GM19240 (cell line): Measurements from ENCODE around the gene ZDHHC24.

Source experiments
- DNase-seq: peaks from one replicate; pipeline ENCODE4 v3.0.0; 2011; ENCODE audit warnings: low spot score; ENCODE audit not compliant: insufficient read length

Gene ZDHHC24

DNA sequence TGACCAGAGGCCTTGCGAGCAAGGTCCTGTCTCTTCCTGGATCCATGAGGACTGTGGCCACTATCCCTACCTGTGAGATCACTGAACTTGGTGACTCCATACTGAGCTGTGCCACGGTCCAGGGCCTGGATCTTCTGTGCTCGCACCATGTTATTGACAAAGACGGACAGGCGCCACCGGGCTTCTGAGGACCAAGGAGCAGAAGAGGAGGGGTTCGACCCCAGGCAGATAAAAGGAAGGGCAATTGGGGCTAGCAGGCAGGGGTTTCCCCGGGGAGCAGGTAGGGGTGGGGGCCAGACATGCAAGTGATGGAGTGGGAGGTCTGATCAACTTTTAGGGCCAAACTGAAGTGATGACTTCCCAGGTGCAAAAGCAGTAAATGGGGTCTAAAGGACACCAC, 20.4 kb upstream of the ZDHHC24 start:
- no peak for DNase-seq

DNA sequence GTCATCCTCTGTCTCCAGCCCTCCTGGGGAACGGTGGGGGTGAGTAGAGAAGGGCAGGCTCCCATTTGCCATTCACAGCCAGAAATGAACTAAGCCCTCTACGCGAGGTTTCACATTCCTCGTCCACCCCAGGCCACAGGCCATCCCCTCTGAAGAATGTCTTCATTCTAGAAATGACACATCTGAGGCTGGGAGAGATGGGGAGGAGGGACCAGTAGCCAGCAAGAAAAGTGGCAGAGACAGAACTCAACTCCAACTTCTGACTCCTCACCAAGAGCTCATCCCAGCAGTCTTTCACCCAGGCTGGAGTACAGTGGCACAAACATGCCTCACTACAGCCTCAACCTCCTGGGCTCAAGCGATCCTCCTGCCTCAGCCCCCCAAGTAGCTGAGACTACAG, 19.1 kb upstream of the ZDHHC24 start:
- DNase-seq, result no peak

DNA sequence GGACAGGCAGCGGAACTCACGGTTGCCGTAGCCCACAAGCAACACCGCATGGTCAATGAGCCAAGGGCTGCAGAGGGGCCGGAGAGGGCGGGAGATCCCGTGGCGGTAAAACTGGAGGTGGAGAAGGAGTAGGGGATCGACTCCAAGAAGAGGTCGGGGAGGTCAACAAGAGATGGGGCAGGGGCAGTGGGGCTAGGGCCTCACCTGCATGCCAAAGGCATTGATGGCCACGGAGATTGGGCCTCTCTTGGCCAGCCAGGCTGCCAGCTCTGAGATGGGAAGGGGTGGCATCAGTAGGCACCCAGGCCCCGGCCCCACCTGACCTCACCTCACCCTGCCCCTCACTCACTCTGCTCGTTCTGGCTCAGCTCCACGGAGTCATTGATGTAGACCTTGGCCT, 18.7 kb upstream of the ZDHHC24 start:
- no peak for DNase-seq

DNA sequence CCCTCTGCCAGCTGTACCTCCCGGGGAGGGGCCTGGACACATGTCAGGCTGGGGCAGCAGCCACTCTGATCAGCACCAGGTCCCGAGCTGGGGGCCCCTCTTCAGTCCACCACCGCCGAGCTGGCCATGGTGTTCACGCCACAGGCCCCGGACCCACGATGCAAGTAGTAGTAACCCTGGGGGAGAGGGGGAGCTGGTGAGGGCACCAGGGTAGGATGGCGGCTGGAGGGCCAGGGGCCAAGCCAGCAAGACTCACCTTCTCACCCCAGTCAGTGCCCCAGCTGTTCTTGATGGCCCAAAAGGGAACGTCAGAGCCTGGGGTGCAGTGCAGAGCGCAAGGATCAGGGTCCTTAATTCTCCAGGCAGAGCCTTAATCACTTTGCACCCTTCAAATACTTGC, 18.0 kb upstream of the ZDHHC24 start:
- DNase-seq, result no peak

DNA sequence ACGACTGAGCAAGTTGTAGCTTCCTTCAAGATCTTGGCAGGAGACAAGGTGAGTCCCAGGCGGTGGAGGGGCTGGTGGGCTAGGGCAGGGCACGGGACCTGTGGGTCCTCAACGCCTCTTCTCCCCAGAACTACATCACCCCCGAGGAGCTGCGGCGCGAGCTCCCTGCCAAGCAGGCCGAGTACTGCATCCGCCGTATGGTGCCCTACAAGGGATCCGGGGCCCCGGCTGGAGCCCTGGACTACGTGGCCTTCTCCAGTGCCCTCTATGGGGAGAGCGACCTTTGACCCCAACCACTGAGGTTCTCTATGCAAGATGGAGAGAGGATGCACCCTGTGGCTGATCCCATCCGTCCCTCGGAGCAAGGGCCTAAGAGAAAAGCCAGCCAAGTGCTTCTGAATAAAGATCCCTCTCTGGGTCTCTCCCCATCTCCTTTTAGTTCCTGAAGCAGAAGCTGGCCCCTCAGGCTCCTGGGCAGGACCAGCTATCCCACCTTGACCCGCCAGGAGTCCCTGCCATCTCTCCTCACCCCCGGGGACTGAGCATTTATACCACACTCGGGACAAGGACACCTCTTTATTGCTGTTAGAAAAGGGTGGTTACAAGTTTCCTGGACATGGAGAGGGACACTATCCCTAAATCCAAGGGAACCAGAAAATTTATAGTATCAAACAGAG, 17.2 kb upstream of the ZDHHC24 start:
- DNase-seq, result no peak

DNA sequence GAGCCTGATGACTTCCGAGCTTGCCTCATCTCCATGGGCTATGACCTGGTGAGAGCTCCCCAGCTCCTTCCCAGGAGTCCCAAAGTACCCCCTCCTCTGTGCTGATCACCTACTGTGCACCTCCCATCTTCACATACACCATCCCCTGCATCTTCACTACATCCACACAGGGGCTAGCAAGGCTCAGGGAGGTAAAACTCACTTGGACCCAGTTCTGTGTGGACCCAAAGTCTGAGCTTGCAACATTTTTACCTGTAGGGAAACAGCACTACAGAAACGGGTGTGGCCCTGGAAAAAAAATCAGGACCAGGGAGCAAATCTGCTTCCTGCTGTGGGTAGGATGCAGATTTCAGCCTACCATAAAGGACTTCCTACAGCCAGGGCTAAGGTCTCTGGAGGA, 16.4 kb upstream of the ZDHHC24 start:
- no peak for DNase-seq

DNA sequence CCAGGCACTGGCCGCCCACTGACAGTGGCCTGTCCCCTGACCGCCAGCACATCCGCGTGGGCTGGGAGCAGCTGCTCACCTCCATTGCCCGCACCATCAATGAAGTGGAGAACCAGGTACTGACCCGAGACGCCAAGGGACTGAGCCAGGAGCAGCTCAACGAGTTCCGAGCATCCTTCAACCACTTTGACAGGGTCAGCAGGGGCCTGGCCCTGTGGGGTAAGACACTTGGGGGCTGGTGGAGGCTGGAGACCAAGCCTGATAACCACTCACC, 16.1 kb upstream of the ZDHHC24 start:
- DNase-seq, result no peak

DNA sequence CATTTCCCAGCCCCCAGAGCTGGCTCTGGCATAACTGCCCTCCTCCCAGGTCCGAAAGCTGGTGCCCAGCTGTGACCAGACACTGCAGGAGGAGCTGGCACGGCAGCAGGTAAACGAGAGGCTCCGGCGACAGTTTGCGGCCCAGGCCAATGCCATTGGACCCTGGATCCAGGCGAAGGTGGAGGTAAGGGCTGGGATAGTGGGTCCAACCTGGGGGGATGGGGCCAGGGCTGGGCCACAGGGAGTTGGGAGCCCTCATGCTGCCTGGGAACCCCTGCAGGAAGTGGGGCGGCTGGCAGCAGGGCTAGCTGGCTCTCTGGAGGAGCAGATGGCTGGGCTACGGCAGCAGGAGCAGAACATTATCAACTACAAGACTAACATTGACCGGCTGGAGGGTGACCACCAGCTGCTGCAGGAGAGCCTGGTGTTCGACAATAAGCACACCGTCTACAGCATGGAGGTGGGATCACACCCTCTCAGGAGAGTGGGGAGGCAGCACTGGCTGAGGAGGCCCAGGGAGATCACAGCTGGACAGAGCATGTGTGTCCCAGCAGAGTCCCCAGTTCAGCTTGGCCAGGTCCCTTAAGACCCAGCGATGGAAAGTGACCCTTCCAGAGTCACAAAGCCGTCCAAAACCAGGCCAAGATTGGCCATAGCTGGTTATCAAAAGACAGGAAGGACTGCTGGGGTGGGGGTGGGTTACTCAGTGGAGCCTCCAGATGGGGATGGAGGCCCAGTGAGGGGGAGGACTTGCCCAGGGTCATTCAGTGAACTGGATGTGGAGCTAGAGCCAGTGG, 15.5 kb upstream of the ZDHHC24 start:
- DNase-seq, result no peak

DNA sequence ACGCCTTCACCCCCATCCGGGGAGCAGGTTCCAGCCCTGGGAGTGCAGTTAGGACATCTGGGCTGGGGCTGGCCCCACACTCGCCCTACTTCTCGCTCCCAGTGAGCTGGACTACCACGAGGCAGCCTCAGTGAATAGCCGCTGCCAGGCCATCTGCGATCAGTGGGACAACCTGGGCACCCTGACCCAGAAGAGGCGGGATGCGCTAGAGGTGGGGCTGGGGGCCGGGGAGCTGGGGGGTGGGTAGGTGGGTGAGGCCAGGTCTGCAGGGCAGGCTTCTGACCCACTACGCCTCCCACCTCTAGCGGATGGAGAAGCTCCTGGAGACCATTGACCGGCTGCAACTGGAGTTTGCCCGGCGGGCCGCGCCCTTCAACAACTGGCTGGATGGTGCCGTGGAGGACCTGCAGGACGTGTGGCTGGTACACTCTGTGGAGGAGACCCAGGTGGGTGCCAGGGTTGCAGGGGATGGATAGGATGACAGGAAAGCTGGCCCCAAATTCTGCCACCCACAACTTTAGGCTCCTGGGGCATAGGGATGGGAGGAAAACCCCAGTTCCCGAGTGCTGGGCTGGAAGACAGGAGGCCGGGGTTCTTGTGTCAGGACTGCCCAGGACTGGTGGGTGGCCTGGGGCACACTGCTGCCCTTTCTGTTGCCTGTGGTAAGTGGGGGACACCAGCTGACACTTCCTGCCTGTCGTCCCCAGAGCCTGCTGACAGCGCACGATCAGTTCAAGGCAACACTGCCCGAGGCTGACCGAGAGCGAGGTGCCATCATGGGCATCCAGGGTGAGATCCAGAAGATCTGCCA, 14.2 kb upstream of the ZDHHC24 start:
- DNase-seq, result no peak

DNA sequence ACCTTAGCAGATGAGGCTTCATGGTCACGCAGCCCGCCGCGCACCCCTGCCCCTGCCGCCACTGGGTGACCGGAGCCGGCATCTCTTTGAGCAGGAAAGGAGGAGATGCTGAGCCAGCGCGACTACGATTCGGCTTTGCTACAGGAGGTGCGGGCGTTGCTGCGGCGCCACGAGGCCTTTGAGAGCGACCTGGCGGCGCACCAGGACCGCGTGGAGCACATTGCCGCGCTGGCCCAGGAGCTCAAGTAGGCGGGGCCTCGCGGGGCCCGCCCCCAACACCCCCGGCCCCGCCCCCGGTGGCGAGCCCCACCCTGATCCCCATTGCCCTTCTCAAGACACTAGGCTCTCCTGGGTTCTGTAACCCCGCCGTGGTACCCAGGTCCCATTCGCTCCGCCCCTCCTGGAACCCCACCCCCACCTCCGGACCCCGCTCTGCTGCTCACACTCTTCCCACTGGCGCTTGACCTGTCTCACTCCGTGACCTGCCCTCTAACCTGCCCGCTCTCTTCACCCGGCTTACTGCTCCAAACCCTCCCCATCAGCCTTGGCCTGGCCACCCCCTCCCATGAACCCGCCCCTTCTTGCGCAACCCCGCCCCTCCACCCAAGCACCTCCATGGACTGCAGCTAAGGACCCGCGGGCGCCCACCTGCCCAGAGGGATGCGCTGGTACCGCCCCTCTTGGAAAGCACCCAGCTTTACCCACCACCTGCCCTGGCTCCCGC, 13.5 kb upstream of the ZDHHC24 start:
- DNase-seq, result no peak

DNA sequence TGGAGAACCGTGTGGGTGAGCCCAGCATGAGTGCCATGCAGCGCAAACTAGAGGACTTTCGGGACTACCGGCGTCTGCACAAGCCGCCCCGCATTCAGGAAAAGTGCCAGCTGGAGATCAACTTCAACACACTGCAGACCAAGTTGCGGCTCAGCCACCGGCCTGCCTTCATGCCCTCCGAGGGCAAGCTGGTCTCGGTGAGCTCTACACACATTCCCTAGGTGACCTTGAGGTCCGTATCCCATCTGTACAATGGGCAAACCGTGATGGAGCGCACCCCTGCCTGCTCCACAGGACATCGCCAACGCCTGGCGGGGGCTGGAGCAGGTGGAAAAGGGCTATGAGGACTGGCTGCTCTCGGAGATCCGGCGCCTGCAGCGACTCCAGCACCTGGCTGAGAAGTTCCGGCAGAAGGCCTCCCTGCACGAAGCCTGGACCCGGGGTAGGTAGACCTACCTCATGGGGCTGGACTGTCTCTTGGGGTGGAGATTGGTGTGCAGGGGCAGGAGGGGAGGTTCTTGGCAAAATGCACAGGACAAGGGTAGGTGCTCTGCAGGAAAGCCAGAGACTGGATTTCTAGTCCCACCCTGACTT, 12.0 kb upstream of the ZDHHC24 start:
- DNase-seq, result no peak

DNA sequence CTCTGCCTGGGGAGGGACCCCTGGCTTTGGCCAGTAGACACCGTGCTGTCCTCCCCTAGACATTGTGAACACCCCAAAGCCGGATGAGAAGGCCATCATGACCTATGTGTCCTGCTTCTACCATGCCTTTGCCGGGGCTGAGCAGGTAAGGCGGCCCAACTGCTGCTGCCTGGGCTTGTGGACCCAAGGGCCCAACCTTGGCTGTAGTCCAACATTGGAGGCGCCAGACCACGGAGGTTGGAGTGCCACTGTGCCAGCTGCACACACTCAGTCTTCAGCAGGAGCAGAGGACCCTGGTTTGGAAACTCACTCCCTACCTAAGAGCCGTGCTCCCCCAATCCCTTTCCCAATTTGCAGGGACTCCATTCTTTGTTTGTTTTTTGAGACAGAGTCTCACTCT, 10.2 kb upstream of the ZDHHC24 start:
- DNase-seq, result no peak

DNA sequence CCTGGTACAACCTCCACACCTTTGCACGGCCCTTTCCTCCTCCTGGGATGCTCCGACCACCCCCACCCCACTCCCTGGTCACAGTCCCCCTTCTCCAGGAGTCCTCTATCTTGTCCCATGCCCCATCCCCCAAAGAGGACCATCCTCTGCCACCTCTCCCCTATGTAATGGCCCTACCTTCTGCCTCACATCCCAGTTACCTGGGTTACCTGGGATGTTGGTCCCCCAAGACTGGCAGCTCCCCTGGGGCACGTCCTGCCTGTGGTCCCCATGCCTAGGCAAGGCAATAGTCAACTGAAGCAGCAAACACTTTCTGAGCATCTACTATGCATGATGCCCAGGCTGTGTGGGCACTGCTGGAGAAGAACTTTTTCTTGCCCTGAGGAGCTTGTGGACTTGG, 9.6 kb upstream of the ZDHHC24 start:
- no peak for DNase-seq

DNA sequence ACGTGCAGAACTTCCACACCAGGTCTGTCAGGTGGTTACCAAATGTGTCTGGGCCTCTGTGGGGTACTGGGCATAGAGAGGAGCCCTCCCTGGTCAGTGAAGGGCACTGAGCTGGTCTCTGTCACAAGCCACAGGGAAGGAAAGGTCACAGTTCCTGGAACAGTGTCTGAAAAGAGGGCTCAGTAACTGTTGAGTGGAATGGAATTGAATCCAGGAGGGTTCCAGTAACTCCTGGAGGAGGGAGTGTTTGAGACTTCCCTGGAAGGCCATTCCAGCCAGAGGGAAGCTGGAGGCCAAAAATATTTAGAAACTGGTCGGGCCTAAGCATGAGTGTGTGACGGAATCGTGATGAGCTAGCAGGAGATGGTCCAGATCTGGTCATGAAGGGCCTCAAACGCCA, 8.8 kb upstream of the ZDHHC24 start:
- DNase-seq, result no peak

DNA sequence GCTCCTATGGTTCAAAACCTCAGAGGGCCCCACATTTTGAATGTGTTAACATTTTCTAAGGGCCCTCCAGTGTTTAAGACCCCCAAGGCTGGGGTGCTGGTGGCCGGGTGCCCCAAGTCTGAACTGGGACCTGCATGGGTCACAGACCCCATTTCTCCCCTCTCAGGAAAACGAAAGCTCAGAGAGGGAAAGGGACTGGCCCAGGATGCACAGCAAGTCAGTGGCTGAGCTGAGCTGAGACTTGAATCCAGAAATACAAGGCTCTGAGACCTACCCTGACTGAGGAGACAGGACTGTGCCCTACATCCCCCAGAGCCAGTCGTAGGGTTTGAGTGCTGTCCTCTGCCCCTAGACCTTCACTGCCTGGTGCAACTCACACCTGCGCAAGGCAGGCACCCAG, 5.0 kb upstream of the ZDHHC24 start:
- DNase-seq, result no peak

DNA sequence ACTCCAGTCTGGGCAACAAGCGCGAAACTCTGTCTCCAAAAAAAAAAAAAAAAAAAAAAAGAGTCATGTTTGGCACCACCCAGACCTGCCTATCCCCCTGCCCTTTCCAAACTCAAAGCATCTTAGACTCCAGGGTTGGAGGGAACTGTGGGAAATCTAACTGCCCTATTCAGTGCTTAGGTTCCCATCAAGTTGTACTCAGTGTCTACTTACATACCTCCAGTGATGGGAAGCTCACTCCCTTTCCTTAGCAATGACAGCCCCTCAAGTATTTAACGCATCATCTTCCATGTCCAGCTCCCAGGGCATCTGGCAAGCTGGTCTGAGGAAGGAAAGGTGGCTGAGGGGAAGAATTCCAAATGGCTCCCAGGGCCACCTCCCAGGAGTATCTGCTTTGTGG, 3.8 kb upstream of the ZDHHC24 start:
- no peak for DNase-seq

DNA sequence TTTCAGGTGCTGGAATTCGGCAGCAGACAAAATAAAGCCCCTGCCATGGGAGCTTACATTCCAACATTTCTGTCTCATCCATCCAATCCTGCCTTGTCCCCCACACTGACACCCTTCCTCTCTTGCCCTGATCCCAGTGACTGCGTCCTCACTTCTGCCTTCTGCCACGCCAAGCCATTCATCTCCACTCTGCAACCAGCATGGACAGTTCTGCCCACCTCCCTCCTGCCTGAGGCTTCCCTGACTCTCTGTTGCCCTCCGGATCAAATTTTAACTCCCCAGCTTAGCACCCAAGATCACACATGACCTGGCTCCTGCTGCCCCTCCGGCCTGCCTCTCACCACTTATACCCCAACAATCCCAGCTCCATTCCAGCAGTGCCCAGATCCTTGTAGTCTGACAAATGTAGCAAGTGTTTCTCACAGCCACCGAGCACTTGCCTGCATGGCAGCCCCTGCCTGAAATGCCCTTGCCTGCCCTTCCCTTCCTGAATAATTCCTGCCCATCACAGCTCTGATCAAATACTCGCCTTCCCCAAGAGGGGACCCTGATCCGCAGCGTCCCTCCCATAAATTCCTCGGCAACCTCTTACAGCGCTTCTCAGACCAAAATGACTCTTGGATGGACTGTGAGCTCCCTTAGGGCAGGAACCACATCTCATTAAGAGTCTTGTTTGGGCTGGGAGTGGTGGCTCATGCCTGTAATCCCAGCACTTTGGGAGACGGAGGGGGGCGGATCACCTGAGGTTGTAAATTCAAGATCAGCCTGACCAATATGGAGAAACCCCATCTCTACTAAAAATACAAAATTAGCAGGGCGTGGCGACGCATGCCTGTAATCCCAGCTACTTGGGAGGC, 3.2 kb upstream of the ZDHHC24 start:
- DNase-seq, result no peak

DNA sequence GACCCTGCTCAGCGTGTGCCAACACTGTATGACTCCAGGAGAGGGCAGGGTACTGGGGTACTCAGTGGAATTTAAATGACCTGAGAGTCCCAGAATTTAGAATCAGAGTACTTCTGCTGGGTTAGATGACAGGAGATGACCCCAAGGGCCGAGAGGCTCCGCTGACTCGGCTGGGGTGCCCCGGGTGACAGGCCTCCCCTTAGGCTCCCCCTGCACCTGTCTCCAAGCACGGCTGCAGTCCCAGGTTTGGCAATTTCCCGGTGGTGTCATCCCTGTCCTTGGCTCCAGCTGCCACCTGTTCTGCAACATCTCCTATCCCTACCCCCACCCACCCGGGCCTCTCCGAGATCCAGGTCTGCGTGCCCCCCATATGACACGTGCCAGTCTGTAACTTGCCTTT, 2.2 kb upstream of the ZDHHC24 start:
- DNase-seq, result no peak

DNA sequence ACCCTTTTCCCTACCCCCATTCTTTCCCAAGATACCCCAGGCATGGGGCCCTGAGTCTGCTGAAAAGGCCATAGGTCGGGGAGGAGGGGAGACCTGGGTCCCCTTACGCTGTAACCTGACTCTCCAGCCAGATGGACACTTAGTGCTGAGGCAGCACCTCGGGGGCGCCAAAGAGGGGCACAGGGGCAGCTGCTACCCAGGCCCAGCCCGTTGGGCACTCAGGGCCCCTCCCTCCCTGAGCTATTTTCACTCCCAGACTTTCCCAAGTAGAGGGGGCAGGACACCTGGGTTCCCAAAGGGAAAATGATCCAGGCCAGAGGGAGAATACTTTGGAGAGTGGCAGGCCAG, 1.8 kb upstream of the ZDHHC24 start:
- no peak for DNase-seq

DNA sequence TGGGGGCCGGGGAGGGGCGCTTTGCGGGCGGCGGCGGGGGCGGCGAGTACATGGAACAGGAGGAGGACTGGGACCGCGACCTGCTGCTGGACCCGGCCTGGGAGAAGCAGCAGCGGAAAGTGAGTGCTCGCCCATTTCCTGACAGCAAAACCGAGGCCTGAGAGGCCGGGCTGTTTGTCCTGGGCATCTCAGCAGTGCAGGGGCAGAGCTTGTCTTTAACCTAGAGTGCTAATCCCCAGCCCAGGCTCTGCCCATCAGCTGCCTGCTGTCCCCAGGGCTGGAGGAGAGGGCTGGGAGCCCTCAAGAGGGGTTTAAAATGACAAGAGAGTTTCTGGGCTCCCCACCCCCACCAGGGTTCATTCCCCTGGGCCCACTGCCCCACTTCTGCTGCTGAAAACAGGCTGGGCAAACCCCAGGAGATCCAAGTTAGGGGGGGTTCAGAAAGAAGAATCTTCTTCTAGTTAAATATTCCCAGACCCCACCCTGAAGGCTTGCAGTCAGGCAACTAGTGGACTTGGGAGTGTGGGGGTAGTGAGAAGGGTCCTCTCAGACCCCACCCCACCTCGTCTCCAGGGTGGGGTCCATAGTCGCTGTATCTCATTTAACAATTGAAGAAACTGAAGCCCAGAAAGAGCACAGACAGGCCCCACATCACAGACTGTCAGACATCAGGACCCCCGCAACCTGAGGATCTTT, 1.3 kb upstream of the ZDHHC24 start:
- DNase-seq, result no peak
